HEK293T (cell line): ENCODE results near the gene STAB1.

ENCODE experiments used
- CTCF ChIA-PET: fragments of 350-600 bp; formaldehyde crosslinking; extraction: SDS; loops from one replicate; lab custom pipeline; 2021; ENCODE audit warnings: antibody characterized with exemption, inconsistent platforms; lab: Yijun Ruan, JAX
- POLR2A ChIA-PET: fragments of 350-600 bp; formaldehyde crosslinking; extraction: SDS; loops from one replicate; lab custom pipeline; 2020; ENCODE audit warnings: antibody characterized with exemption, inconsistent platforms; lab: Yijun Ruan, JAX
- DNase-seq: peaks from one replicate; pipeline ENCODE4 v3.0.0; 2012; ENCODE audit warnings: mixed read lengths; ENCODE audit errors: extremely low spot score
- ARNT ChIP-seq: fragments of 450-650 bp; IDR thresholded peaks from 2 replicates; pipeline ENCODE4 v1.6.1; 2017; ENCODE audit warnings: mild to moderate bottlenecking
- BHLHE40 ChIP-seq: fragments of 450-650 bp; IDR thresholded peaks from 2 replicates; pipeline ENCODE4 v1.6.1; 2016; ENCODE audit warnings: mild to moderate bottlenecking, moderate library complexity, borderline replicate concordance
- CTBP1 ChIP-seq: fragments of 450-650 bp; IDR thresholded peaks from 2 replicates; pipeline ENCODE4 v1.6.1; 2016; ENCODE audit warnings: borderline replicate concordance
- ELF4 ChIP-seq: fragments of 450-650 bp; IDR thresholded peaks from 2 replicates; pipeline ENCODE4 v1.6.1; 2017; ENCODE audit warnings: antibody characterized with exemption
- FOXA1 ChIP-seq: fragments of 450-650 bp; IDR thresholded peaks from 2 replicates; pipeline ENCODE4 v1.6.1; 2016; ENCODE audit warnings: mild to moderate bottlenecking
- FOXK2 ChIP-seq: fragments of 450-650 bp; IDR thresholded peaks from 2 replicates; pipeline ENCODE4 v1.6.1; 2016; ENCODE audit warnings: mild to moderate bottlenecking
- FOXM1 ChIP-seq: fragments of 450-650 bp; IDR thresholded peaks from 2 replicates; pipeline ENCODE4 v1.6.1; 2017; ENCODE audit warnings: mild to moderate bottlenecking, borderline replicate concordance
- HDGF ChIP-seq: fragments of 450-650 bp; IDR thresholded peaks from 2 replicates; pipeline ENCODE4 v1.6.1; 2017; ENCODE audit warnings: antibody characterized with exemption, borderline replicate concordance
- L3MBTL2 ChIP-seq: fragments of 450-650 bp; conservative IDR thresholded peaks from 2 replicates; pipeline ENCODE4 v1.6.1; 2016; ENCODE audit warnings: mild to moderate bottlenecking
- LEF1 ChIP-seq: fragments of 450-650 bp; IDR thresholded peaks from 2 replicates; pipeline ENCODE4 v1.6.1; 2017; ENCODE audit warnings: mild to moderate bottlenecking, borderline replicate concordance
- NFRKB ChIP-seq: fragments of 450-650 bp; IDR thresholded peaks from 2 replicates; pipeline ENCODE4 v1.6.1; 2016; ENCODE audit warnings: mild to moderate bottlenecking, moderate library complexity
- PKNOX1 ChIP-seq: fragments of 450-650 bp; IDR thresholded peaks from 2 replicates; pipeline ENCODE4 v1.6.1; 2016
- SP1 ChIP-seq: fragments of 450-650 bp; IDR thresholded peaks from 2 replicates; pipeline ENCODE4 v1.6.1; 2017
- SUZ12 ChIP-seq: fragments of 450-650 bp; IDR thresholded peaks from 2 replicates; pipeline ENCODE4 v1.6.1; 2016; ENCODE audit warnings: mild to moderate bottlenecking
- TARDBP ChIP-seq: fragments of 450-650 bp; IDR thresholded peaks from 2 replicates; pipeline ENCODE4 v1.6.1; 2016
- ZNF384 ChIP-seq: fragments of 450-650 bp; IDR thresholded peaks from 2 replicates; pipeline ENCODE4 v1.6.1; 2016

STAB1 gene

DNA sequence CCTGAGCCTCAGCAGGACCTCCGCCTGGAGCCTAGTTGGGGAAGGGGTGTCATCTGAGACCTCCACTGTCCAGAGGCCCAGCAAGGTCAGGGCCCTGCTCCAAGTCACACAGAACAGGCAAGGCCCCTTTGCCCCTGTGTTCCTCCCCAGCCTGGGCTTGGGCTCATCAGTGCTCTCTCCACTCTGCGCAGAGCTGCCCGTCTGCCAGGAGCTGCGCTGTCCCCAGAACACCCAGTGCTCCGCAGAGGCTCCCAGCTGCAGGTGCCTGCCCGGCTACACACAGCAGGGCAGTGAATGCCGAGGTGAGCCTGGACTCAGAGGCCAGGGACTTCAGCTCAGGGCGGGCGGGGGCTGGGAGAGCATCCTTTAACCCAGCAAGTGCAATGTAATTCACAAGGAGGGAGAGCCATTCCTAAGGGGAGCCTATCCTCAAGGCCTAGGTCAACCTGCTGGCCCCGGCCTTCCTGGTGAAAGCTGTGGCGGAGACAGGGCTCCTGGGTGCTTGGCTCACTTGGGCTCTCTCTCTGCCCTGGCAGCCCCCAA lies 7.7 kb downstream of the STAB1 start:
- DNase-seq = no peak
- ChIA-PET CTCF (no interaction called here), POLR2A (no interaction called here)
- TF ChIP-seq CTBP1 (no peak), PKNOX1 (no peak), ZNF384 (no peak), L3MBTL2 (no peak), FOXM1 (no peak), SP1 (no peak), ELF4 (no peak), TARDBP (no peak), SUZ12 (no peak), ARNT (no peak), BHLHE40 (no peak), FOXA1 (no peak), FOXK2 (no peak), NFRKB (no peak), HDGF (no peak), LEF1 (no peak)

DNA sequence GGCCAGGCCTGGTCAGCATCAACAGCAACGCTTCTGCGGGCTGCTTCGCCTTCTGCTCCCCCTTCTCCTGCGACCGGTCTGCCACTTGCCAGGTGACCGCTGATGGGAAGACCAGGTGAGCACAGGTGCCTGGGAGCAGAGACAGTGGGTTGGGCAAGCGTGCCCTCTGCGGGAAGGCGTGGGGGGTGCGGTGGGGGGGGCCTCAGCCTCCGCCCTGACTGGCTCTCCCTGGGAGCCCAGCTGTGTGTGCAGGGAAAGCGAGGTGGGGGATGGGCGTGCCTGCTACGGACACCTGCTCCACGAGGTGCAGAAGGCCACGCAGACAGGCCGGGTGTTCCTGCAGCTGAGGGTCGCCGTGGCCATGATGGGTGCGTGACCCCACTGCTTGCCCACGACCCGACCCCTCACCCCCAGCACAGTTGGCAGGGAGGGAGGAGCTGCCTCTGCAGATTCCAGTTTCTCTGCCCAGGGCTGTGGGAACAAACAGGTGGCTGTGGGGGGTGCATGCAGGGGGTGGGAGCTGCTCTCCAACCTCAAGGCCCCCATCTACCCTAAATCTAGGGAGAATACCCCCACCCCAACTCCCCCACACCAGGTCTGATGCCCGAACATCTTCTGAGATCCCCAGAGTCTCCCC lies 8.8 kb downstream of the STAB1 start:
- CTCF ChIA-PET = no interaction called here
- TF ChIP-seq FOXK2 = no peak
- TF ChIP-seq TARDBP = no peak
- no peak for TF ChIP-seq LEF1
- TF ChIP-seq FOXM1 = no peak
- no peak for TF ChIP-seq L3MBTL2
- POLR2A ChIA-PET = interaction anchor here (1.3 kb wide), 1 partner anchor 14 kb away, joined by 3 read pairs; no protein-coding TSS in a partner anchor
- no peak for DNase-seq

GRCh38 chr3:52504977-52505376 lies 9.8 kb downstream of the STAB1 start:
- TF ChIP-seq ARNT = no peak
- TF ChIP-seq SP1 = no peak
- no peak for TF ChIP-seq TARDBP
- no peak for TF ChIP-seq ZNF384
- no peak for TF ChIP-seq HDGF
- TF ChIP-seq FOXA1 = no peak
- TF ChIP-seq L3MBTL2 = no peak
- no peak for TF ChIP-seq FOXM1
- TF ChIP-seq NFRKB = no peak
- TF ChIP-seq ELF4 = no peak
- TF ChIP-seq SUZ12 = no peak
- no peak for TF ChIP-seq LEF1
- POLR2A ChIA-PET = interaction anchor here (1.3 kb wide), 1 partner anchor 13 kb away, joined by 3 read pairs; no protein-coding TSS in a partner anchor
- CTCF ChIA-PET = interaction anchor here (0.6 kb wide), 1 partner anchor 668 kb away, joined by 3 read pairs; no protein-coding TSS in a partner anchor

GRCh38 chr3:52506266-52506966 lies 11.3 kb downstream of the STAB1 start:
- DNase-seq = no peak
- POLR2A ChIA-PET = no interaction called here
- CTCF ChIA-PET = no interaction called here
- no peak for TF ChIP-seq TARDBP
- TF ChIP-seq HDGF = no peak
- no peak for TF ChIP-seq ELF4
- TF ChIP-seq L3MBTL2 = no peak
- TF ChIP-seq FOXA1 = no peak
- no peak for TF ChIP-seq ARNT
- no peak for TF ChIP-seq NFRKB
- no peak for TF ChIP-seq FOXK2
- no peak for TF ChIP-seq SP1
- TF ChIP-seq FOXM1 = no peak
- no peak for TF ChIP-seq LEF1
- no peak for TF ChIP-seq BHLHE40

More at GRCh38 chr3:52504977-52505376, 9.8 kb downstream of the STAB1 start:
- no peak for DNase-seq

DNA sequence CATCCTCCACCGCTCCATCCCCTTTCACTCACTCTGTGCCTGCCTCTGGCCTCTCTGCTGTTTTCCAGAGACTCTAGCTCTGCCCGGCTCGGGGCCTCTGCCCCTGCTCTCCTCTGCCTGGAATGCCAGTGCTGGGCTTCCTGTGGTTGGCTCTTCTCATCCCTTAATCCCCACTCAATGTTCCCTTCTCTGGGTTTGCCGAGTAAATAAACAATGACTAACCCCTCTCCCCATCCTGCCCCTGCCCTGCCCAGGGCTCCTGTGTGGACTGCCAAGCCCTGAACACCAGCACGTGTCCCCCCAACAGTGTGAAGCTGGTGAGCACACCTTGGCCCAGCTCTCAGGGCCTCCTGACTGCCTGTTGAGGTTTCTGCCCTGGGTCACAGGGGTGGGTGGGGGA lies 12.2 kb downstream of the STAB1 start:
- TF ChIP-seq L3MBTL2 (no peak), ELF4 (no peak), ZNF384 (no peak), PKNOX1 (no peak), FOXM1 (no peak), FOXK2 (no peak), TARDBP (no peak), LEF1 (no peak), NFRKB (no peak), HDGF (no peak), BHLHE40 (no peak), SUZ12 (no peak)
- DNase-seq = no peak
- ChIA-PET POLR2A (no interaction called here), CTCF (no interaction called here)

GRCh38 chr3:52509753-52510328 lies 14.7 kb downstream of the STAB1 start:
- no peak for DNase-seq
- ChIA-PET POLR2A (no interaction called here), CTCF (no interaction called here)
- no peak for TF ChIP-seq ZNF384
- TF ChIP-seq SP1 = no peak
- TF ChIP-seq CTBP1 = no peak
- no peak for TF ChIP-seq TARDBP
- TF ChIP-seq LEF1 = no peak
- TF ChIP-seq PKNOX1 = no peak
- no peak for TF ChIP-seq ARNT
- no peak for TF ChIP-seq FOXA1
- no peak for TF ChIP-seq L3MBTL2
- no peak for TF ChIP-seq FOXK2
